Urinary bladder (tissue), 4 donors: ENCODE results near the gene SIL1. TPM values are rescaled to one million over a fixed set of nuclear protein-coding genes. Genes with fewer than 3 reads are reported as not detected.

Source experiments
- DNase-seq: peaks from one replicate; pipeline ENCODE4 v3.0.0-alpha.2; 2015; ENCODE audit errors: extremely low spot score
- H3K27ac ChIP-seq: one replicate; pipeline ENCODE4 v1.5.1; 2013; ENCODE audit warnings: low read depth, mild to moderate bottlenecking, moderate library complexity
- H3K36me3 ChIP-seq: one replicate; pipeline ENCODE4 v1.6.1; 2013; ENCODE audit warnings: mild to moderate bottlenecking, moderate library complexity; ENCODE audit not compliant: insufficient read depth
- H3K4me1 ChIP-seq: one replicate; pipeline ENCODE4 v1.6.1; 2013; ENCODE audit warnings: mild to moderate bottlenecking, moderate library complexity; ENCODE audit not compliant: insufficient read depth
- H3K4me3 ChIP-seq: one replicate; pipeline ENCODE4 v1.5.1; 2013; ENCODE audit warnings: low read depth, low read length
- WGBS: extraction: QIAGEN DNeasy Blood & Tissue Kit; methylation state at CpG from one replicate; pipeline ENCODE4 v1.1.7; 2013; 5-methylcytosine and 5-hydroxymethylcytosine counted together
- polyA plus RNA-seq: library from polyadenylated mRNA; stranded (reverse); fragments of 200-250 nt; gene quantifications from one replicate; pipeline ENCODE4 v1.2.3, GENCODE V29; 2013
- total RNA-seq: library from RNA; depleted of rRNA; stranded (reverse); fragments of >200 nt; gene quantifications from one replicate; pipeline ENCODE4 v1.2.3, GENCODE V29; 2014
- donor health status: healthy with polysubstance abuse.
- donor health status: healthy.

SIL1 gene
- total and polyA plus RNA-seq, 2 donors: 31.5 to 49.8 TPM

- WGBS: 75% methylated on average over 4 of the region's 4 CpGs
- Histone ChIP-seq H3K4me1 (peaks cover 1% of the 10 kb centered on the region), H3K27ac (no peak overlapping the region), H3K4me3 (no peak overlapping the region), H3K36me3 (no peaks in the 10 kb centered on the region)
- DNase-seq: no peak
Measured at GRCh38 chr5:139134906-139135305, 63.3 kb downstream of the SIL1 start.

- Histone ChIP-seq H3K36me3 (no peaks in the 10 kb centered on the region), H3K4me3 (no peak overlapping the region), H3K4me1 (no peaks in the 10 kb centered on the region), H3K27ac (no peak overlapping the region)
- WGBS: 37% methylated on average over 2 of the region's 2 CpGs
- DNase-seq: no peak
Measured at GRCh38 chr5:139133282-139133681, 64.9 kb downstream of the SIL1 start.

- no peaks in the 10 kb centered on the region for H3K4me1 ChIP-seq
- H3K4me3 ChIP-seq: no peak overlapping the region
- 58% methylated on average over 3 of the region's 3 CpGs for WGBS
- DNase-seq: no peak
- no peak overlapping the region for H3K27ac ChIP-seq
- no peaks in the 10 kb centered on the region for H3K36me3 ChIP-seq
Measured at GRCh38 chr5:139132515-139132914, 65.7 kb downstream of the SIL1 start.

GRCh38 chr5:139131921-139132432 lies 66.2 kb downstream of the SIL1 start:
- Histone ChIP-seq H3K4me1 (no peaks in the 10 kb centered on the region), H3K36me3 (no peaks in the 10 kb centered on the region), H3K27ac (peak overlapping the region; percentile 53), H3K4me3 (no peak overlapping the region)
- DNase-seq: no peak
- WGBS: 34% methylated on average over 2 of the region's 2 CpGs

DNA sequence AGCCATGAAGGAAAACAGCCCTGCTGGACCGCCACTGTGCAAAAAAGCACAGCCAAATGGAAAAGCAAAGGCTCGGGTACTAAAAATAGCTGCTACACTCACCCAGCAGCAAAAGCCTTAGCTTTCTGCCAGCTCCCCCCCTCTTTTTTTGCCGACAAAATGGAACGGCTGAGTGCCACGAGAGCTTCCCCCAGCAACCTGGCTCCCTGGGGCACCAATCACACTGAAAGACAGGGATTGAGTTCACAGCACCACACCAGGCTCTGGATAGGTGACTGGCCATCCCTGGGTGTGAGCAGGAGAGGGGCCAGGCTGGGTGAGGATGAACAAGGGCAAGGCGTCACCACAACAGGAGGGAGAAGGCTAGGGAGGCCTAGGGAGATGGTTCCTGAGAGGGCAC lies 66.7 kb downstream of the SIL1 start:
- Histone ChIP-seq H3K36me3 (no peaks in the 10 kb centered on the region), H3K4me1 (no peaks in the 10 kb centered on the region), H3K27ac (peak overlapping the region; percentile 53), H3K4me3 (no peak overlapping the region)
- WGBS: 19% methylated on average over 6 of the region's 6 CpGs
- DNase-seq: no peak

DNA sequence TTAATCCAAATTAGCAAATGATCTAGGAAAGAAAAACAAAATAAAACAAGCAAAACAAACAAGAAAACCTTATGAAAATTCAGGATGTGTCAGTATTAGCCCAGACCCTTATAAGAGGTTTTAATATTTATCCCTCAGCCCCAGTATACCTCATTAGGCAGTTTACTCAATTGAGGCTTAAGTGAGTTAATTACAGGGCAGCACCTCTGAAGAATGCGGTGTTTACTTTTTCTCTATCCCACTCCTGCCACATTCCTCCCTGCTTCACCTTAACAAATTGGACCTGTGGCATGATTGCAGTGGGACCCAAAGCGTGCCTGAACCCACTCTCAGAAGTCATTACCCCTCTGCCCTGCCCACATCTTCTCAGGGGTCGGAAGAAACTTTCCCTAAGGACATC lies 67.1 kb downstream of the SIL1 start:
- H3K4me3 ChIP-seq: no peak overlapping the region
- no peaks in the 10 kb centered on the region for H3K36me3 ChIP-seq

GRCh38 chr5:139130214-139130613 lies 68.0 kb downstream of the SIL1 start:
- Histone ChIP-seq H3K4me3 (no peak overlapping the region), H3K4me1 (no peaks in the 10 kb centered on the region), H3K27ac (no peak overlapping the region), H3K36me3 (no peaks in the 10 kb centered on the region)
- no peak for DNase-seq
- WGBS: 89% methylated on average over 4 of the region's 4 CpGs

More for the DNA sequence above, 67.1 kb downstream of the SIL1 start:
- DNase-seq: no peak
- Histone ChIP-seq H3K4me1 (no peaks in the 10 kb centered on the region), H3K27ac (peak overlapping the region; percentile 53)
- WGBS: 29% methylated on average over 3 of the region's 3 CpGs

- H3K27ac ChIP-seq: no peak overlapping the region
- no peaks in the 10 kb centered on the region for H3K36me3 ChIP-seq
- H3K4me1 ChIP-seq: no peaks in the 10 kb centered on the region
- whole genome bisulfite sequencing: 59% methylated on average over 3 of the region's 3 CpGs
- DNase-seq: no peak
- H3K4me3 ChIP-seq: no peak overlapping the region
Measured at GRCh38 chr5:139126711-139127111, 71.5 kb downstream of the SIL1 start.

GRCh38 chr5:139125991-139126390 lies 72.2 kb downstream of the SIL1 start:
- Histone ChIP-seq H3K27ac (no peak overlapping the region), H3K4me3 (no peak overlapping the region), H3K4me1 (no peaks in the 10 kb centered on the region), H3K36me3 (no peaks in the 10 kb centered on the region)
- 62% methylated on average over 1 of the region's 1 CpG for WGBS
- no peak for DNase-seq

DNA sequence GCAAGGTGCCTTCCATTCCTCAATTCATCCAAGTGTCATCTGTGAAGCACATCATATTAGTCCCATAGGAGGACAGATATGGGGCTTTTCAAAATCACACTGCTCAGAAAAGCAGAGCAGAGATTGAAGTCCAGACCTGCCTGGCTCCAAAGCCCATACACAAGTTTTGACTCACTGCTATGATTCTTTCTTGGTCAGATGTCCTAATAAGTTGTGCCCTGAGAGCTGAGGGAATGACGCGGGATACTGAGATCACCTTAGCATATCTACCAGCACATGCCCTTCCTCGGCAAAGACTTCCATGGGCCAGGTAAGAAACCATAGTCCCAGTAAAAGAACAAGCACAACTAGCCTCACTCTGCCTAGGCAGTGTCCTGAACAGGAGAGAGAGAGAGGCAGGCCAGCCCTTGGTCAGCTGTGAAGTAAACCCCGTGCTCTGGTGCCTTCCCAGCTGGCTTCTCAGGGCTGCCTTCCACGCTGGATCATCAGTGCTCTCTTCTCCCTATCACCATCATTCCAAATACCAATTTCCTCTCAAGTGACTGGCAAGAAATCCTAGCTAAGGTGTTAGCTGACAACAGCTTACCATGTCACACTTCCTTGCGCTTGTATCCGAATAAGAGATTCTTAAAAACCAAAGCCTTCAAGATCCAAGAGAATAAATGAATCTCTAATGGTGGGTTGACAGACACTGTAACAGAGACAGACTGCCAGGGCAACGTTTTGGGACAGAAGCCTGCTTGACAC lies 73.2 kb downstream of the SIL1 start:
- H3K27ac ChIP-seq: no peak overlapping the region
- DNase-seq: no peak
- WGBS: 80% methylated on average over 8 of the region's 8 CpGs
- H3K4me3 ChIP-seq: no peak overlapping the region
- H3K4me1 ChIP-seq: no peaks in the 10 kb centered on the region
- no peaks in the 10 kb centered on the region for H3K36me3 ChIP-seq

DNA sequence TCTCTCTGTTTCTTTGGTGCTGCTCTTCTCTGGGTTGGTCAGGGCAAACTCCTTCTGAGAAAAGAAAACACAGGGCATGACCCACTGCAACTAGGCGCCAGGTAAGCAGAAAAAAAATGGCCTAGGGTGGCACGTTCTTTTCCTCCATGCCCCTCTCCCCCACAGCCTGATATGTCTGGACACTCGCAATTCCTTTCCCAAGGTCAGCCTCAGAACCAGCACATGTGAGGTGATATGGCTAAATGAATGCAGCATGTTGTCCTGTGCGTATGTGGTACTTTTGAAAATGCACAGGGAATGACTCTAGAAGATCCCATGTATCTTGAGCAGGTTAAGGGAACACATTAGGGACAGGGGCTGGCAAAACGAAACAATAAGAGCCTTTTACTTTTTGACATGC lies 77.0 kb downstream of the SIL1 start:
- Histone ChIP-seq H3K36me3 (no peaks in the 10 kb centered on the region), H3K4me3 (no peak overlapping the region), H3K4me1 (no peaks in the 10 kb centered on the region), H3K27ac (no peak overlapping the region)
- 83% methylated on average over 5 of the region's 5 CpGs for WGBS
- no peak for DNase-seq

- no peaks in the 10 kb centered on the region for H3K36me3 ChIP-seq
- 76% methylated on average over 4 of the region's 4 CpGs for WGBS
- DNase-seq: no peak
- no peak overlapping the region for H3K4me3 ChIP-seq
- no peaks in the 10 kb centered on the region for H3K4me1 ChIP-seq
- no peak overlapping the region for H3K27ac ChIP-seq
Measured at GRCh38 chr5:139120521-139120920, 77.6 kb downstream of the SIL1 start.

DNA sequence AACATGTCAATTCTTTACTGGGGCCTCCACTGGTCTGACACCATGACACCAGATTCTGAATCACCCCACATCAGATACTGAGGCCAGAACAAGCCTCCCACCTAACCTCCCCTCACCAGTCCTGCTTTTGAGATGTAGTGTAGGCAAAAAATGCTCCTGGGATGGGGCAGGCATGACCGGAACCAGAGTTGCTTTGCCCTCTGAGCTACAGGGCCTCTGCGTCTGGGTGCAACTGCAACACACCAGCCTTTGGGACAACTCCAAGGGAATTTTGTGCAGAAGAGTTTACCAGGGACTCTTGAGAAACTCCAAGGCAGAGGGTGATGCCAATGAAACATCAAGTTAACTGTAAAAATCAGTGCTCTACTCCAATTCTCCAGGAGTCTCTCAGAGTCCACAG lies 79.4 kb downstream of the SIL1 start:
- no peak for DNase-seq
- Histone ChIP-seq H3K4me3 (no peak overlapping the region), H3K4me1 (no peaks in the 10 kb centered on the region), H3K27ac (no peak overlapping the region), H3K36me3 (peaks cover 2% of the 10 kb centered on the region)
- 96% methylated on average over 2 of the region's 2 CpGs for WGBS

DNA sequence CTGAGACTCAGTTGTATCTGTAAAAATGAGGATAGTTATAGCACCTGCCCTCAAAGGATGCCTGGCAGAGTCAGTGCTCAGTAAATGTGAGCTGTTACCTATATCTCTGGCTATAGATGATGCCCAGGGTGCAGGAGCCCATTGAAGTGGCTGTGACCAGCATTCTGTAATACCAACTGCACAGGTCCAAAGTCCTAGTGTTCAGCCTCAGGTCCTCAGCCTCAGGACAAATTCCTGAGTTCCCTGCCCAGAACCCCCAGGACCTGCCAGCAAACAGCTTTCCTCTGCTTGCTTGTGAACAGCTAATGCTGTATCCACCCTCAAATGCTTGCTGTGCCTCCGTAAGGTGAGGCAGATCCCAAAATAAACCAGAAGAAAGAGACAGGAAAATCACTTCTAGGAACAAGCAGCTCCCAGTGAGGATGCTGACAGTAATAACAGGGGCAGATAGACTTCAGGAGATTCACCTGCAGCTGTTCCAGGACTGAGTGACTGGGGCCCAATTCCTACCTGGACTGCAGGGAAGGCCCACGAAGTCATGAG lies 80.8 kb downstream of the SIL1 start:
- Histone ChIP-seq H3K36me3 (peaks cover 2% of the 10 kb centered on the region), H3K4me1 (no peaks in the 10 kb centered on the region), H3K4me3 (no peak overlapping the region), H3K27ac (no peak overlapping the region)
- DNase-seq: no peak
- WGBS: 89% methylated on average over 2 of the region's 2 CpGs
